ENCODE data around the gene SALL1. TPM values are rescaled to one million over a fixed set of nuclear protein-coding genes. Genes with fewer than 3 reads are reported as not detected.

Gene SALL1
- polyA plus RNA-seq, 1 donor from 2014 or later: 0.22 TPM

DNA sequence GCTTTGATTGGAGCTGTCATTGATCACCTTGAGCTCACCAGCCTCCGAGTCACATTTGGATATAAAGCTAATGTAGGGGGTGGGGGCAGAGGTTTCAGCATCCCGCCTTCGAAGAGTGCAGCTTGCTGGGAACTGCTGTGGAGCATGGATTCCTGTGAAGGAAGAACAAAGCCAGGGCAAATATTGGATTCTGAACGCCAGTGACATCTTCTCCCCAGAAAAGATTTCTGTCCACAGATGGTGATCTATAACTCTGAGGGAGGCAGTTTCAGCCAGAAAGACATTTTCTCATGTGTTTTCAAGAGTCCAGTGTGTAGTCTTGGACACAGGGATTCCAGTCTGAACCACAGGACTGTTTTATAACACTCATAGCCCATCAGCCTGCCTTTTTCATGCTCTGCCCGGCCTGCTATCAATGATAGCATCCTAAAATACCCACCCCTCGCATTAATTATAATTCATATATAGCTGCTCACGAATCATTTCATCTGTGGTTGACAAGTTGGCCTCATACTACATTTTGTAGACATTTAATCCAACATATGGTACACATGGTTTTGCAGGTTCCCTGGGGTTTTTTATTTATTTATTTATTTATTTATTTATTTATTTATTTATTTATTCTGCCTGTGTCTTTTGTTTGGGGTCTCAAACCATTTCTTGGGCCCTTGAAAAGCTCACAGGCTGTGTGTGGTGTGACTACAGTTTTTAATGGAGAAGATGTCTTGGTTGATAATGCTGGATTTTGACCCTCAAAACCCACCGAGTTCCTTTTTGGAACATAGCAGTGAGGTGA, 47.1 kb upstream of the SALL1 start:
- Histone ChIP-seq H4K20me1 (ENCODE audit: insufficient read depth) (no peaks in the 10 kb centered on the region), H2AFZ (ENCODE audit: low read depth, low read length) (no peak overlapping the region), H3K4me2 (ENCODE audit: low read length) (no peak overlapping the region), H3K79me2 (replicated peaks; ENCODE audit: insufficient read depth, low read length) (no peaks in the 10 kb centered on the region), H3K27ac (ENCODE audit: low read length) (no peak overlapping the region), H3K36me3 (ENCODE audit: insufficient read depth, low read length) (no peaks in the 10 kb centered on the region), H3K9me2 (ENCODE audit: insufficient read depth, low read length) (no peaks in the 10 kb centered on the region), H3K9ac (ENCODE audit: low read length) (no peak overlapping the region), H3K9me3 (ENCODE audit: low read length) (no peaks in the 10 kb centered on the region), H3F3A (ENCODE audit: insufficient read depth, low read length, poor library complexity, severe bottlenecking) (no peaks in the 10 kb centered on the region), H3K27me3 (ENCODE audit: insufficient read depth, low read depth, low read length) (no peaks in the 10 kb centered on the region), H3K4me3 (ENCODE audit: low read length) (no peak overlapping the region)
- no peak for TF ChIP-seq EP300 (conservative IDR thresholded peaks at IDR 0.05; ENCODE audit: poor library complexity, severe bottlenecking)
- TF ChIP-seq, protein P1, sequence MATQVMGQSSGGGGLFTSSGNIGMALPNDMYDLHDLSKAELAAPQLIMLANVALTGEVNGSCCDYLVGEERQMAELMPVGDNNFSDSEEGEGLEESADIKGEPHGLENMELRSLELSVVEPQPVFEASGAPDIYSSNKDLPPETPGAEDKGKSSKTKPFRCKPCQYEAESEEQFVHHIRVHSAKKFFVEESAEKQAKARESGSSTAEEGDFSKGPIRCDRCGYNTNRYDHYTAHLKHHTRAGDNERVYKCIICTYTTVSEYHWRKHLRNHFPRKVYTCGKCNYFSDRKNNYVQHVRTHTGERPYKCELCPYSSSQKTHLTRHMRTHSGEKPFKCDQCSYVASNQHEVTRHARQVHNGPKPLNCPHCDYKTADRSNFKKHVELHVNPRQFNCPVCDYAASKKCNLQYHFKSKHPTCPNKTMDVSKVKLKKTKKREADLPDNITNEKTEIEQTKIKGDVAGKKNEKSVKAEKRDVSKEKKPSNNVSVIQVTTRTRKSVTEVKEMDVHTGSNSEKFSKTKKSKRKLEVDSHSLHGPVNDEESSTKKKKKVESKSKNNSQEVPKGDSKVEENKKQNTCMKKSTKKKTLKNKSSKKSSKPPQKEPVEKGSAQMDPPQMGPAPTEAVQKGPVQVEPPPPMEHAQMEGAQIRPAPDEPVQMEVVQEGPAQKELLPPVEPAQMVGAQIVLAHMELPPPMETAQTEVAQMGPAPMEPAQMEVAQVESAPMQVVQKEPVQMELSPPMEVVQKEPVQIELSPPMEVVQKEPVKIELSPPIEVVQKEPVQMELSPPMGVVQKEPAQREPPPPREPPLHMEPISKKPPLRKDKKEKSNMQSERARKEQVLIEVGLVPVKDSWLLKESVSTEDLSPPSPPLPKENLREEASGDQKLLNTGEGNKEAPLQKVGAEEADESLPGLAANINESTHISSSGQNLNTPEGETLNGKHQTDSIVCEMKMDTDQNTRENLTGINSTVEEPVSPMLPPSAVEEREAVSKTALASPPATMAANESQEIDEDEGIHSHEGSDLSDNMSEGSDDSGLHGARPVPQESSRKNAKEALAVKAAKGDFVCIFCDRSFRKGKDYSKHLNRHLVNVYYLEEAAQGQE (IDR thresholded peaks at IDR 0.05; ENCODE audit: borderline replicate concordance): no peak
- TF ChIP-seq EZH2 (IDR thresholded peaks at IDR 0.05; ENCODE audit: borderline replicate concordance, insufficient read depth, low read length, poor library complexity, severe bottlenecking): no peak
- TF ChIP-seq TAF1 (IDR thresholded peaks at IDR 0.05; ENCODE audit: low read depth): no peak
- no peak for TF ChIP-seq SMC3 (conservative IDR thresholded peaks at IDR 0.05; ENCODE audit: poor library complexity)
- TF ChIP-seq RAD21 (conservative IDR thresholded peaks at IDR 0.05): no peak
- no peak for TF ChIP-seq POLR2AphosphoS5 (IDR thresholded peaks at IDR 0.05)
- TF ChIP-seq, protein P2, sequence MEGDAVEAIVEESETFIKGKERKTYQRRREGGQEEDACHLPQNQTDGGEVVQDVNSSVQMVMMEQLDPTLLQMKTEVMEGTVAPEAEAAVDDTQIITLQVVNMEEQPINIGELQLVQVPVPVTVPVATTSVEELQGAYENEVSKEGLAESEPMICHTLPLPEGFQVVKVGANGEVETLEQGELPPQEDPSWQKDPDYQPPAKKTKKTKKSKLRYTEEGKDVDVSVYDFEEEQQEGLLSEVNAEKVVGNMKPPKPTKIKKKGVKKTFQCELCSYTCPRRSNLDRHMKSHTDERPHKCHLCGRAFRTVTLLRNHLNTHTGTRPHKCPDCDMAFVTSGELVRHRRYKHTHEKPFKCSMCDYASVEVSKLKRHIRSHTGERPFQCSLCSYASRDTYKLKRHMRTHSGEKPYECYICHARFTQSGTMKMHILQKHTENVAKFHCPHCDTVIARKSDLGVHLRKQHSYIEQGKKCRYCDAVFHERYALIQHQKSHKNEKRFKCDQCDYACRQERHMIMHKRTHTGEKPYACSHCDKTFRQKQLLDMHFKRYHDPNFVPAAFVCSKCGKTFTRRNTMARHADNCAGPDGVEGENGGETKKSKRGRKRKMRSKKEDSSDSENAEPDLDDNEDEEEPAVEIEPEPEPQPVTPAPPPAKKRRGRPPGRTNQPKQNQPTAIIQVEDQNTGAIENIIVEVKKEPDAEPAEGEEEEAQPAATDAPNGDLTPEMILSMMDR (IDR thresholded peaks at IDR 0.05; ENCODE audit: poor library complexity, severe bottlenecking): no peak
- no peak for TF ChIP-seq MXI1 (conservative IDR thresholded peaks at IDR 0.05; ENCODE audit: poor library complexity, severe bottlenecking)

DNA sequence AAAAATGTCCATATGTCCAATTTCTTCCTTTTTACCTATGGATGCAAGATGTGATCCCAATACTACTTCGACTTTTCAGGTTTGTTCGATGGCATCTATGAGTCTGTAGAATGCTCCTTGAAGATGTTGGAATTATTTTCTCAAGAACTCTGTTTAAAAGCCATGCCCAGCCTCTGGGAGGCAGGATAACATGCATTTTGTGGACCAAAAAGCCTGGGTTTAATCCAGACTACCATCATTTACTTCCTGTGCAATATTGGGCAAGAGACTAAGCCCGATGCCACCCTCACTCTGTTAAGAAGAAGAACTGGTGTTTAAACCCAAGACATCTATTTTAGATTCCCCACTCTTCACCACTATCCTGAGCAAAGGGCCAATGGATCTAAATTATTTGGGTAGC, 42.8 kb upstream of the SALL1 start:
- TF ChIP-seq POLR2AphosphoS5 (IDR thresholded peaks at IDR 0.05): no peak
- no peak for TF ChIP-seq RAD21 (conservative IDR thresholded peaks at IDR 0.05)
- no peak for TF ChIP-seq SMC3 (conservative IDR thresholded peaks at IDR 0.05; ENCODE audit: poor library complexity)
- TF ChIP-seq EP300 (conservative IDR thresholded peaks at IDR 0.05; ENCODE audit: poor library complexity, severe bottlenecking): no peak
- TF ChIP-seq, protein P1 (IDR thresholded peaks at IDR 0.05; ENCODE audit: borderline replicate concordance): no peak
- H3K27me3 ChIP-seq (ENCODE audit: insufficient read depth, low read depth, low read length): no peaks in the 10 kb centered on the region
- H4K20me1 ChIP-seq (ENCODE audit: insufficient read depth): no peaks in the 10 kb centered on the region
- H3K4me3 ChIP-seq (ENCODE audit: low read length): no peak overlapping the region
- no peak overlapping the region for H3K27ac ChIP-seq (ENCODE audit: low read length)
- H3K36me3 ChIP-seq (ENCODE audit: insufficient read depth, low read length): no peaks in the 10 kb centered on the region
- H3K4me2 ChIP-seq (ENCODE audit: low read length): no peak overlapping the region
- H3F3A ChIP-seq (ENCODE audit: insufficient read depth, low read length, poor library complexity, severe bottlenecking): no peaks in the 10 kb centered on the region
- no peaks in the 10 kb centered on the region for H3K9me2 ChIP-seq (ENCODE audit: insufficient read depth, low read length)
- H3K9ac ChIP-seq (ENCODE audit: low read length): no peak overlapping the region
- no peaks in the 10 kb centered on the region for H3K9me3 ChIP-seq (ENCODE audit: low read length)
- H2AFZ ChIP-seq (ENCODE audit: low read depth, low read length): no peak overlapping the region
- H3K79me2 ChIP-seq (replicated peaks; ENCODE audit: insufficient read depth, low read length): no peaks in the 10 kb centered on the region

All from neural cell (in vitro differentiated cells).